ENCODE measurements around the gene ASB9.

Gene ASB9

GRCh38 chrX:15242899-15243555, 26.9 kb downstream of the ASB9 start:
- no peak overlapping the region for H3K27ac ChIP-seq (ENCODE audit: low read length)
- no peak overlapping the region for H3K4me3 ChIP-seq (ENCODE audit: low read length in 2 of 2)
- H3K9me3 ChIP-seq (ENCODE audit: control insufficient read depth in 2 of 2, low read length in 2 of 2), result no peaks in the 10 kb centered on the region
- H3K27me3 ChIP-seq (ENCODE audit: control insufficient read depth in 1 of 2, insufficient read depth in 2 of 2, low read length in 2 of 2), result peaks cover 0 to 12% of the 10 kb centered on the region in 2 donors
- no peaks in the 10 kb centered on the region for H3K4me1 ChIP-seq (ENCODE audit: control insufficient read depth, insufficient read depth, low read length)
- no peak overlapping the region for H3K9ac ChIP-seq (ENCODE audit: low read length in 2 of 2)
- H3K36me3 ChIP-seq (ENCODE audit: control insufficient read depth in 2 of 2, insufficient read depth in 2 of 2, low read length in 2 of 2), result no peaks in the 10 kb centered on the region

- Histone ChIP-seq H3K9ac (ENCODE audit: low read length in 2 of 2) (no peak overlapping the region), H3K4me3 (ENCODE audit: low read length in 2 of 2) (no peak overlapping the region), H3K27me3 (ENCODE audit: control insufficient read depth in 1 of 2, insufficient read depth in 2 of 2, low read length in 2 of 2) (peaks cover 0 to 10% of the 10 kb centered on the region in 2 donors), H3K36me3 (ENCODE audit: control insufficient read depth in 2 of 2, insufficient read depth in 2 of 2, low read length in 2 of 2) (no peaks in the 10 kb centered on the region), H3K4me1 (ENCODE audit: control insufficient read depth, insufficient read depth, low read length) (no peaks in the 10 kb centered on the region), H3K27ac (ENCODE audit: low read length) (no peak overlapping the region), H3K9me3 (ENCODE audit: control insufficient read depth in 2 of 2, low read length in 2 of 2) (no peaks in the 10 kb centered on the region)
Observed at GRCh38 chrX:15241301-15241700, 28.6 kb downstream of the ASB9 start.

- Histone ChIP-seq H3K4me1 (ENCODE audit: control insufficient read depth, insufficient read depth, low read length) (no peaks in the 10 kb centered on the region), H3K36me3 (ENCODE audit: control insufficient read depth in 2 of 2, insufficient read depth in 2 of 2, low read length in 2 of 2) (no peaks in the 10 kb centered on the region), H3K4me3 (ENCODE audit: low read length in 2 of 2) (no peak overlapping the region), H3K9ac (ENCODE audit: low read length in 2 of 2) (no peak overlapping the region), H3K27me3 (ENCODE audit: control insufficient read depth in 1 of 2, insufficient read depth in 2 of 2, low read length in 2 of 2) (peaks cover 0 to 10% of the 10 kb centered on the region in 2 donors), H3K9me3 (ENCODE audit: control insufficient read depth in 2 of 2, low read length in 2 of 2) (no peaks in the 10 kb centered on the region), H3K27ac (ENCODE audit: low read length) (no peak overlapping the region)
Observed at GRCh38 chrX:15240414-15240813, 29.5 kb downstream of the ASB9 start.

- no peak overlapping the region for H3K27ac ChIP-seq (ENCODE audit: low read length)
- no peak overlapping the region for H3K9ac ChIP-seq (ENCODE audit: low read length in 2 of 2)
- H3K9me3 ChIP-seq (ENCODE audit: control insufficient read depth in 2 of 2, low read length in 2 of 2), result no peaks in the 10 kb centered on the region
- peaks cover 0 to 10% of the 10 kb centered on the region in 2 donors for H3K27me3 ChIP-seq (ENCODE audit: control insufficient read depth in 1 of 2, insufficient read depth in 2 of 2, low read length in 2 of 2)
- H3K4me3 ChIP-seq (ENCODE audit: low read length in 2 of 2), result no peak overlapping the region
- no peaks in the 10 kb centered on the region for H3K36me3 ChIP-seq (ENCODE audit: control insufficient read depth in 2 of 2, insufficient read depth in 2 of 2, low read length in 2 of 2)
- no peaks in the 10 kb centered on the region for H3K4me1 ChIP-seq (ENCODE audit: control insufficient read depth, insufficient read depth, low read length)
Observed at GRCh38 chrX:15236146-15236545, 33.7 kb downstream of the ASB9 start.

- Histone ChIP-seq H3K9ac (ENCODE audit: low read length in 2 of 2) (no peak overlapping the region), H3K4me3 (ENCODE audit: low read length in 2 of 2) (no peak overlapping the region), H3K27ac (ENCODE audit: low read length) (no peak overlapping the region), H3K36me3 (ENCODE audit: control insufficient read depth in 2 of 2, insufficient read depth in 2 of 2, low read length in 2 of 2) (no peaks in the 10 kb centered on the region), H3K4me1 (ENCODE audit: control insufficient read depth, insufficient read depth, low read length) (no peaks in the 10 kb centered on the region), H3K27me3 (ENCODE audit: control insufficient read depth in 1 of 2, insufficient read depth in 2 of 2, low read length in 2 of 2) (peaks cover 0 to 10% of the 10 kb centered on the region in 2 donors), H3K9me3 (ENCODE audit: control insufficient read depth in 2 of 2, low read length in 2 of 2) (no peaks in the 10 kb centered on the region)
Observed at GRCh38 chrX:15235001-15235400, 34.9 kb downstream of the ASB9 start.

GRCh38 chrX:15233416-15234015, 36.4 kb downstream of the ASB9 start:
- peaks cover 0 to 5% of the 10 kb centered on the region in 2 donors for H3K27me3 ChIP-seq (ENCODE audit: control insufficient read depth in 1 of 2, insufficient read depth in 2 of 2, low read length in 2 of 2)
- H3K9ac ChIP-seq (ENCODE audit: low read length in 2 of 2), result no peak overlapping the region
- no peak overlapping the region for H3K27ac ChIP-seq (ENCODE audit: low read length)

GRCh38 chrX:15224747-15225146, 45.1 kb downstream of the ASB9 start:
- Histone ChIP-seq H3K36me3 (ENCODE audit: control insufficient read depth in 2 of 2, insufficient read depth in 2 of 2, low read length in 2 of 2) (no peaks in the 10 kb centered on the region), H3K9me3 (ENCODE audit: control insufficient read depth in 2 of 2, low read length in 2 of 2) (peaks cover 0 to 3% of the 10 kb centered on the region in 2 donors), H3K27ac (ENCODE audit: low read length) (no peak overlapping the region), H3K27me3 (ENCODE audit: control insufficient read depth in 1 of 2, insufficient read depth in 2 of 2, low read length in 2 of 2) (no peaks in the 10 kb centered on the region), H3K4me1 (ENCODE audit: control insufficient read depth, insufficient read depth, low read length) (no peaks in the 10 kb centered on the region), H3K4me3 (ENCODE audit: low read length in 2 of 2) (no peak overlapping the region), H3K9ac (ENCODE audit: low read length in 2 of 2) (no peak overlapping the region)

More at GRCh38 chrX:15233416-15234015, 36.4 kb downstream of the ASB9 start:
- Histone ChIP-seq H3K9me3 (ENCODE audit: control insufficient read depth in 2 of 2, low read length in 2 of 2) (no peaks in the 10 kb centered on the region), H3K4me3 (ENCODE audit: low read length in 2 of 2) (no peak overlapping the region), H3K4me1 (ENCODE audit: control insufficient read depth, insufficient read depth, low read length) (no peaks in the 10 kb centered on the region), H3K36me3 (ENCODE audit: control insufficient read depth in 2 of 2, insufficient read depth in 2 of 2, low read length in 2 of 2) (no peaks in the 10 kb centered on the region)

GRCh38 chrX:15221321-15221720, 48.6 kb downstream of the ASB9 start:
- Histone ChIP-seq H3K9me3 (ENCODE audit: control insufficient read depth in 2 of 2, low read length in 2 of 2) (peaks cover 0 to 3% of the 10 kb centered on the region in 2 donors), H3K9ac (ENCODE audit: low read length in 2 of 2) (no peak overlapping the region), H3K4me3 (ENCODE audit: low read length in 2 of 2) (no peak overlapping the region), H3K27me3 (ENCODE audit: control insufficient read depth in 1 of 2, insufficient read depth in 2 of 2, low read length in 2 of 2) (peaks cover 0 to 3% of the 10 kb centered on the region in 2 donors), H3K27ac (ENCODE audit: low read length) (no peak overlapping the region), H3K4me1 (ENCODE audit: control insufficient read depth, insufficient read depth, low read length) (no peaks in the 10 kb centered on the region), H3K36me3 (ENCODE audit: control insufficient read depth in 2 of 2, insufficient read depth in 2 of 2, low read length in 2 of 2) (no peaks in the 10 kb centered on the region)

- Histone ChIP-seq H3K27me3 (ENCODE audit: control insufficient read depth in 1 of 2, insufficient read depth in 2 of 2, low read length in 2 of 2) (peaks cover 0 to 3% of the 10 kb centered on the region in 2 donors), H3K36me3 (ENCODE audit: control insufficient read depth in 2 of 2, insufficient read depth in 2 of 2, low read length in 2 of 2) (no peaks in the 10 kb centered on the region), H3K9me3 (ENCODE audit: control insufficient read depth in 2 of 2, low read length in 2 of 2) (no peaks in the 10 kb centered on the region), H3K27ac (ENCODE audit: low read length) (no peak overlapping the region), H3K9ac (ENCODE audit: low read length in 2 of 2) (no peak overlapping the region), H3K4me1 (ENCODE audit: control insufficient read depth, insufficient read depth, low read length) (no peaks in the 10 kb centered on the region), H3K4me3 (ENCODE audit: low read length in 2 of 2) (no peak overlapping the region)
Observed at GRCh38 chrX:15217161-15217560, 52.7 kb downstream of the ASB9 start.

GRCh38 chrX:15216280-15216679, 53.6 kb downstream of the ASB9 start:
- Histone ChIP-seq H3K27me3 (ENCODE audit: control insufficient read depth in 1 of 2, insufficient read depth in 2 of 2, low read length in 2 of 2) (peaks cover 0 to 3% of the 10 kb centered on the region in 2 donors), H3K4me1 (ENCODE audit: control insufficient read depth, insufficient read depth, low read length) (no peaks in the 10 kb centered on the region), H3K9ac (ENCODE audit: low read length in 2 of 2) (no peak overlapping the region)

GRCh38 chrX:15215366-15215765, 54.5 kb downstream of the ASB9 start:
- Histone ChIP-seq H3K4me3 (ENCODE audit: low read length in 2 of 2) (no peak overlapping the region), H3K27me3 (ENCODE audit: control insufficient read depth in 1 of 2, insufficient read depth in 2 of 2, low read length in 2 of 2) (peaks cover 0 to 3% of the 10 kb centered on the region in 2 donors), H3K27ac (ENCODE audit: low read length) (no peak overlapping the region), H3K9ac (ENCODE audit: low read length in 2 of 2) (no peak overlapping the region), H3K9me3 (ENCODE audit: control insufficient read depth in 2 of 2, low read length in 2 of 2) (no peaks in the 10 kb centered on the region), H3K4me1 (ENCODE audit: control insufficient read depth, insufficient read depth, low read length) (no peaks in the 10 kb centered on the region), H3K36me3 (ENCODE audit: control insufficient read depth in 2 of 2, insufficient read depth in 2 of 2, low read length in 2 of 2) (no peaks in the 10 kb centered on the region)

More at GRCh38 chrX:15216280-15216679, 53.6 kb downstream of the ASB9 start:
- no peaks in the 10 kb centered on the region for H3K36me3 ChIP-seq (ENCODE audit: control insufficient read depth in 2 of 2, insufficient read depth in 2 of 2, low read length in 2 of 2)
- H3K4me3 ChIP-seq (ENCODE audit: low read length in 2 of 2), result no peak overlapping the region
- no peak overlapping the region for H3K27ac ChIP-seq (ENCODE audit: low read length)
- no peaks in the 10 kb centered on the region for H3K9me3 ChIP-seq (ENCODE audit: control insufficient read depth in 2 of 2, low read length in 2 of 2)
